GM21737 (cell line): ENCODE results near the gene FERD3L.
"Not testable (repeated sequence)": the region's sequence is repeated elsewhere in the genome, so short reads cannot be mapped to it uniquely, and the experiment has no call there.

Experiments
- ATAC-seq: cut with Tn5 transposase; IDR thresholded peaks from one replicate; pipeline ENCODE4 v1.9.1; 2021; ENCODE audit warnings: mild to moderate bottlenecking, moderate library complexity; ENCODE audit not compliant: unreplicated experiment

The FERD3L gene

GRCh38 chr7:19144661-19145433 is at the start of gene FERD3L:
Gene FERD3L, minus strand, starts transcription at chr7:19145421. Its CDS starts 59 bp downstream, at chr7:19145362.
- no peak for ATAC-seq

DNA sequence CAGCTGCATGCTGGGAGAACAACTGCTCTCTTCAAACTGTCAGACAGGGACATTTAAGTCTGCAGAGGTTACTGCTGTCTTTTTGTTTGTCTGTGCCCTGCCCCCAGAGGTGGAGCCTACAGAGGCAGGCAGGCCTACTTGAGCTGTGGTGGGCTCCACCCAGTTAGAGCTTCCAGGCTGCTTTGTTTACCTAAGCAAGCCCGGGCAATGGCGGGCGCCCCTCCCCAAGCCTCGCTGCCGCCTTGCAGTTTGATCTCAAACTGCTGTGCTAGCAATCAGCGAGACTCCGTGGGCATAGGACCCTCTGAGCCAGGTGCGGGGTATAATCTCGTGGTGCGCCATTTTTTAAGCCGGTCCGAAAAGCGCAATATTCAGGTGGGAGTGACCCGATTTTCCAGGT is 49.2 kb upstream of the FERD3L start:
- not testable (repeated sequence) for ATAC-seq

DNA sequence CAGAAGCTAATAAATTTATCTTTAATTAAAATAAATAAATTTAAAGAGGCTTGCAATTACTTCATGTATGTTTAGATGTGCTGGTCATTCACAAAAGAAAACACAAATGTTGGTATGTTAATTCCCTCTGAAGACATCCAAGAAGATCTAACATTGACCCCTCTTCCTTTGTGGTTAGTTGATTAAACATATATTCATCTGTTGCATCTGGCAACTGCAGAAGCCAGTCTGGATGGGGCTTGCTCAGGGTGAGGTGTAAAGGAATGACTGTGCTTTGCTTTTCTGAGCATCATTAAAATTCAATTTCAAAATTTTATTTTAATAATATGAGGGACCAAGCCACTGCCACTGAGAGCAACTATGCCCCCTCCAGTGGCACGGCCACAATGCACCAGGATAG is 36.4 kb upstream of the FERD3L start:
- ATAC-seq = no peak

DNA sequence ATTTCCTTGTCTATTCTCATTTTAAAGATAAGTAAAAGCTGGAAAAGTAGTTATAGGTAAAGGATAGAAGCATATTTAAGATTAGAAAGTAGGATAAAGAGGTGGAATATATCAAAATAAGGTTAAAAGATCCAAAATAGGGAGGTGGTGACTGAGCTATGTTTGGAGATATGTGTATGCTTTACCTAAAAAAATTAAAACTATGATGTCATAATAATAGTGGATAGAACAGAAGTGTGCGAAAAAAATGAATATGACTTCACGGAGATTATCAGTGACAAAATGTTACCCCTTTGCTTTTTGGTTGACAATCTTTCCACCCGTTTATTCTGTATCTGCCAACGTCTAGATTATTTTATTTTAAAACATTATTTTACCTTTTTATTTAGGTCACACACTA is 33.4 kb upstream of the FERD3L start:
- no peak for ATAC-seq

- ATAC-seq = no peak
These were observed 32.0 kb upstream of the FERD3L start for GRCh38 chr7:19177269-19177668.

DNA sequence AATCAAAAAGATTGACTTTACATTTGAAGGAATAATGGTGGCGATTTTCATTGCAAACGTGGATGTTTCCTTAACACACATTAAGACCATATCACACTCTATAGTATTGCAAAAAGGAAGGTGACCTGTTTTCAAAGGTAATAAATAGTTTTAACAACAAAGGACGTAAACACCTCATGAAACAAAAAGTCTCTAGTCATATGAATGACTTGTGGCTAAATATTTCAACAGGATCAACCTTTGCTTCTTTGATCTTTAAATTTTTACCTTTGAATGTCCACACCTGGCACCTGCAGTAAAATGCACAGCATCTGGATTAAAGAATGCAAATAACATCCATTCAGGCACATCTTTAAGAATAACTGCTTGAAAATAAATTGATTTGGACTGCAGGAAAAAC is 30.0 kb upstream of the FERD3L start:
- no peak for ATAC-seq

DNA sequence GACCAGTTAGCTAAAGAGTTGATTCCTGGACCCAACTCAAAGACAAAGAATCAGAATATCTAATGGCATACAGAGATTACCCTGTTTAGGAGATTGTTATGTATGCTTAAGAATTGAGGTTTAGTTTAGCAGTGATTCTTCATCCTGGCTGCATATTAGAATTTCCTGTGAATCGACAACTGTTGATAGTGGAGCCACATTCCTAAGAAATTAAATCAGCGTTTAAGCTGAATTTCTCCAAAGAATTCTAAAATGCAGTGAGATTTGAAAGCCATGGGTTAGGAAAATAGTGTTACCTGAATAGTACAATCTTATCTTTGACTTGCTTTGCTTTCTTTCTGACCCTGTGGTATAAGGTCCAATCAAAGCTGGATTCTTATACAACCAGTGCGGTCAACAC is 16.4 kb upstream of the FERD3L start:
- no peak for ATAC-seq

DNA sequence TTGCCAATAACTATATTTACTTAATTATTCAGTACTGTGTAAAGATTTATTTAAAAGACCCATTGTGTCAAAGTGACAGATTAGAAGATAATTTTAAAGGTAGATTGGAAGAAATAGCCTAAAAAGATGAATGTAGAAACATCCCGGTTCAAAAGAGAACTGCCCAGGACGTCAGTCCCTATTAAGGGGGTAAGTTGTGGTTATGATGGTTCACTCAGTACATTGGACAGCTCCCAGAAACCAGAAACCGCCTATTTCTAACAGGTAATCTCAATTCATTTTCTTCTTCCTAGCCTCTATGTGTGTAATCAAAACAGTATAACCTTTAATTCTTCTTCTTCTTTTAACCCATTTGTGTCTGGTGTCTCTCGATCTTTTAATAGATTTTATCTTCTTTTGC is 1.5 kb upstream of the FERD3L start:
- ATAC-seq = no peak

DNA sequence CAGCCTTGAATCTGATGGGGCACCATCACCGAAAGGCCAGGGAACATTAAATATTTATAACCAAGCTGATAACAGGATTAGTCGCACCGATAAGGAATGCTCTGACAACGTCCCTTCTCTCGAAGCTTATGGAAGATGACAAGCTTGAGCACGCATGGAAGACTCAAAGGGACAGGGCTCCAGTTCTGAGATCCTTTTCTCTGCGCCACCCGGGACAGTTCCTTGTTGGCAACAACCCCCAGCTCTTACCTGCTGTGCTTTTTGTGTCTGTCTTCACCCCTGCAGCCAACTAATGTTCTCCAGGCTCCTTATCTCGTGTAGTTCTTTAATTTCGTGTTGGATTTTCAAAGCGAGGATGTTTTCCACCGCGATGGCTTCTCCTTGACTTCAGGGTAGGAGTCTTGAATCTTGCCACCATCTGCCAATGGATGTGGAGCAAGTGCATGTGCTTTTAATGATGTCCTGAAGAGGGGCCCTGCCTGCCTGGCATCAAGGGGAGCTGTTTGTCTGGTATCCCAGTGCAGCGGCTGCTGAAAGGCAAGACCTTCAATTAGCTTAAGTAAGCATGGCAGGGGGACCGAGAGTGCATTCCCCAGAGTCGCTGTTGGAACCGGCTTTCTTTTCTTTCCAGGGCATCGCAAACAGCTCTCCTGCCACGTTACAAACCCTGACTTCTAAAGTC is 354 bp upstream of the FERD3L start:
- no peak for ATAC-seq

- no peak for ATAC-seq
These were observed 1.2 kb downstream of the FERD3L start for GRCh38 chr7:19143881-19144574.

- no peak for ATAC-seq
These were observed 5.4 kb downstream of the FERD3L start for GRCh38 chr7:19139706-19140327.

DNA sequence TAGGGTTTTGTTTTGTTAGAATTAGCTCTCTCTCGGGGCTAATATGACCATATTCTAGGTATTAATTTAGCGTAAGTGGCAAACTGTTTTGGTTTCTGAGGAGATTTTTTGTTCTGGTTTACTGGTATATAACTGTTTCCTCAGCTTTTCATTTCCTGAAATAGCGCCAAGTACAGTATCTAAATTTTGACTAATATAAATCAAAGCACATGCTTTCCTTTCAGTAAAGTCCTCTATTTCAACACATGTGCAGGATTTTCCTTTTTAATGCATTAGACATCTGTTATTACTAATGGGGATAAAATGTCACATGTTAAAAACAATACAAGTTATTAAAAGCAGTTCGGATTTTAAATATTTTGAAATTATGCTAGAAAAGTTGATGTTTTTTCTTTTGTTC is 11.3 kb downstream of the FERD3L start:
- no peak for ATAC-seq

DNA sequence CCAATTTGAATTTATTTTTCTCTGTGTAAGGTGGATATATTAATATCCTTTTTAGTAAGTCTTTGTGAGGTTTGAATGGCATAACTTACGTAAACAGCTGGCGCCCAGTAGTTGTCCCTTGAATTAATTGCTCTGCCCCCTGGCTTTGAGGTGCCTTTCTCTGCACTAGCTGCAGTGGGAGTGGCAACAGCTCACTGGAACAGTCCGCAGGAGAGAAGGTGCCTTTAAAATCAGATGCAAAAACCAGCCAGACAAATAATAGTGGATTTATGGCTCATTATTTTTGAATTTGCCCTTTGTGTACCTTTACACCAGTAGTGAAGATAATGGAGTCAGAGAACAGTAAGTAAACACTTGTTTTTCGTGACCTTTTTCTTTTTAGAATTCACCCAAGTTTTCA is 11.8 kb downstream of the FERD3L start:
- ATAC-seq = no peak

DNA sequence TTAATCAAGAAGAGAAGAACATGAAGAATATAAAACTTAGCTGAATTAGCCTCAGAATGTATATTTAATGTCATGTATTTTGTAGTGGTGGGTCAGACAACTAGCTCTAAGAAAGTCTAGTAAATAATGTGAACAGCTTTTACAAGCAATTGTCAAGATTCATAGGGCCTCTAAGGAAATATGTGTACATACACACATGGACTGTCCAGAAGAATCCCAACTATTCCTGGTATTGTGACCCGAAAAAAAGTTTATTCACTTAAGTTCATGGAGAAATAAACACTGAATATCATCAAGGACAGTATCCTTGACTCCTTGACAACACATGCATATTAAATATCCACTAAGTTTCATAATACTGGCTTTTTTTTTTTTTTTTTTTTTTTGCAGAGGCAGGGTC is 16.4 kb downstream of the FERD3L start:
- no peak for ATAC-seq

DNA sequence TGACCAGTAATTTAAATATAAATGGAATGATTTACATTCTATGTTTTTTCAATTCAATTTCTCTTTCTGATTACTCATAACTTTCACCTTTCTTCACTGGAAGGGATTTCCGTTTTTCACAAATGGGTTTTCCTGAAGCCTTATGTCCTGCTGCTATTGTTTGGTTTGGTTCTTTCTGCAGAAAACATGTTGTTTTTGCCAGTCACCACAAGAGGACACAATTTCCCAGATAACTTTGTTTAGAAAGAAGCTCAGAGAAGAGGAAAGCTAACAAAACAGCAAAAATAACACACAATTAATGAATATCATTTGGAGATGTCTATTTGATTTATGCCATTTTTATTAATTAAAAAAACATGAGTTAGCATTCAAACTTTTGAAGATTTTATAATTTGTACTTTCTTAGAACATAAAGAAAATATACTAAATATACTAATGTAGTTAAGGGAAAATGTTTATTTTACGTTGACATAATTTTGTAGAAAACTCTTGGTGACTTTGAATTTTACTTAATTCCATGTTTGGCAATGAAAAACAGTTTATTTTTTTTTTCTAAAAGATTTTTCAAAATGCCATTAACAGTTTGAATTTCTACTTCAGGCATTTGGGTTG is 23.1 kb downstream of the FERD3L start:
- no peak for ATAC-seq

DNA sequence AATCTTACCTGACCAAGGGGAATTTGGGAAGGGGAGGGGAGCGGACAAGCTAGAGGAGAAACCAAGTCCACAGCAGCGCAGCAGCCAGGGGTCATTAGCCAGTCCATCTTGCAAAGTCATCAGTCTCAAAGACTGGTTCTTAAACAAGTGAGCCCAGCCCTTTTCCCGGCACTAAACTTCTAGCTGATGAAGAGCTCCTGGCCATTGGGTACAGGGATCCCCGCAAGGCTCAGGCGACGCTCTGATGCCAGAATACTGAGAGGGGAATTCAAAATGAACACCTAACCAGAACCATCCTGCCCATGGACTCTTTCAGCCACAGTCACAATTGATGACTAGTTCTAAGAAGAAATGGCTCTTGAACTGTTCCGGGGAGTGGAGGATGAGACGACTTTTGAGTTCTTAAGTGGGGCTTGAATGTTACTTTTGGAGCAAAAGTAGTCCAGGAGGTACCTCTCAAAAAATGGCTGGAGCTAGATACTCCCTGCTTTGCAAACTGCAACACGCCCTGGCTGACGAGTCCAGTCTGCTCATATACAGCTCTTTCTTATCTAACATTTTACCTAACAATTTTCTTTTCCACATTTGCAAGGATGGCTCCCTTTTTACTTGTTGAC is 25.2 kb downstream of the FERD3L start:
- no peak for ATAC-seq

DNA sequence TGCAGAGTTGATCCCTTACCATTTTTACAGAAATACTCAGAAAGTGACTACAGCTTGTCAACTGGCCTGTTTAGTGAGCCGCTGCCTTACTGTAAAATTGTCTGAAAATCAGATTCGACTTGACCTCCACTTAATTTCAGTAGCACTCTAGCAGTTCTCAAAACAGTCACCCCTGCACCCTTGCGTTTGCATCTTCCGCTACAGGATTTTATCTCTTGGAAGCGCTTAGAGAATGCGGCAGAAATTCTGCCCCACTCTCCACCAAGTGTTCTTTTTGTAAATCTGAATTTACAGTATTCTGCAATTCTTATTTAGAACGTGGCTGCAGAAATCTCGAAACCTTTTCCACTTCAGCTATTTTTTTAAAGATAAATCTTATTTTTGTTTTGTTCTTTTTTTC is 25.8 kb downstream of the FERD3L start:
- ATAC-seq = no peak

DNA sequence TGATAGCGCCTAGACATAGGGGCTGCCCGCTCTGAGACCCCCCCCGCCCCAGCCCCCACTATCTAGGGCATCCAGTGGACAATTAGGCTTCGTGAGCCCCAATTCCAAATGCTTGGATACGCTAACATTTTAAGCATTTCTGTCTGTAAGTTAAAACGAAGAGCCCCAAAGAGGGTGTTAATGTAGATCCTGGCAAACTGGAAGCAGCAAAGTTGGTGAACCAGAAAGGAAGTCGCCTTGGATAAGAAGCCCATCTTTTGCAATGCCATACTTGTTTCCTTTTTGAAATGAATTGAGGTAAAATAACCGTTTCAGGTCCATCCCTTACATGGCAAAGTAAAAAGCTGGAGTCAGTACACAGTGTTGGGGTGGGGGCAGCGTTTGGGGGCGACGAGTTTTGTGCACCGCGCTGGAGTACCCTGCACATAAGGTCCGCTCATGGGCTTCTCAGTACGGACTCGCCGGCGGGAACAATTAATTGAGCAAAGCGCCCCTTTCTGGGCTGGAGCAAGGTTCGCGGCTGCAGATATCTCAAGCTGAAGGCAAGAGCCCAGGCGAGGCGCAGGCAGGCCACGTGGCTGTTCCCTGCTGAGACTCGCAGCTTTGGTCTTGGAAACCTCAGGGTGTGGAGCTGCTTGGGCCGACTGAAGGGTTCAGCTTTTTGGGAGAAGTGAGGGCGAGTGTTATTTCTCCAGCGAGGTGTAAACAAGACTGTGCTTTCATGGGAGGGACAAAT is 26.4 kb downstream of the FERD3L start:
- ATAC-seq = no peak

DNA sequence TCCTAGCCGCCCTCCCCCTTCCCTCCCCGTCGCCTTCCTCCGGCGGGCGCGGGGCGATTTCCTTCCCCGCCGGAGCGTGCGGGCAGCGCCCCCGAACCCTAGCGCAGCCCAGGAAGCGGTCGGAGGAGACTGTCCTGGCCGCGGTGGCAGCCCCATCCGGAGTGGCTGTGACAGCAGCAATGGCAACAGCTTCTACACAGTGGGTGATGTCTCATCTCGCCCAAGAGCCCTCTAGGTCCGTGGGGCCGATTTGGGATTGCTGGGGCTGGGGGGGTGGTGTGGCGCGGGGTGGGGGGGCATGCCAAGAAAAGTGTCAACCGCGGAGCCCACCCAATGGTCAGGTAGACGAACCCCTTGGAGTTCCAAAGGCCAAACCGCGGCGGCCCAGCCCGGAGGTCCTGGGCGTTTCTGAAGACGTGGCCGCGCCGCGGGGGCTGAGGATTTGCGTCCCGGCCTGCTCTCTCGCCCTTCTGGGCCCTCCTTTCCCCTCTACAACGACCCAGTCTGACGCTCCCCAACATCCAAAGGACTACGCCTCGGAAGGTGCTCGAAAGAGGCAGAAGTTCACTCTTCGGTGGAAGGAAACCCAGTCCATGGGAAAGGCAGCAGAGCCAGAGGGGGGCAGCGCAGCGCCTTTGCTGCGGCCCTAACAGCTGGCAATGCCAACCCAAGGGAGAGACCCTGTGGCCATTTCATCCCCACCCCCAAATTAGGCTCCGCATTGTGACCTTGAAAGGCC is 27.2 kb downstream of the FERD3L start:
- no peak for ATAC-seq
